Measurements from ENCODE around the gene ANKRD16.

DNA sequence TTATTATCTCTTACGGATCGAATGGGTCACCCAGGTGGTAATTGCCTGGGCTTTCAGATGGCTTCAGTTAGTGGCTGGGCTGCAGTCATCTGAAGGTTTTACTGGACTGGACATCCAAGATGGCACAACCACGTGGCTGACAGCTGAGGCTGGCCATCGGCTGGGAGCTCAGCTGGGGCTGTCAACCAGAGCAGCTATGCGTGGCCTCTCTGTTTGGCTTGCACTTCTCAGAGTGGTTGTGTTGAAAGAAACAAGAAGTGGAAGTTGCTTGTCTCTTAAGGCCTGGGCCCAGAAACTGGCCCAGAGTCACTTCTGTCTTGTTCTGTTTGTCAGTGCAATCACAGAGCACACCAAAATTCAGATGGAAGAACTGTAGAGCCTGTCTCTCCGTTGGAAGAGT is 70.8 kb downstream of the ANKRD16 start:
- TF ChIP-seq, protein P1, sequence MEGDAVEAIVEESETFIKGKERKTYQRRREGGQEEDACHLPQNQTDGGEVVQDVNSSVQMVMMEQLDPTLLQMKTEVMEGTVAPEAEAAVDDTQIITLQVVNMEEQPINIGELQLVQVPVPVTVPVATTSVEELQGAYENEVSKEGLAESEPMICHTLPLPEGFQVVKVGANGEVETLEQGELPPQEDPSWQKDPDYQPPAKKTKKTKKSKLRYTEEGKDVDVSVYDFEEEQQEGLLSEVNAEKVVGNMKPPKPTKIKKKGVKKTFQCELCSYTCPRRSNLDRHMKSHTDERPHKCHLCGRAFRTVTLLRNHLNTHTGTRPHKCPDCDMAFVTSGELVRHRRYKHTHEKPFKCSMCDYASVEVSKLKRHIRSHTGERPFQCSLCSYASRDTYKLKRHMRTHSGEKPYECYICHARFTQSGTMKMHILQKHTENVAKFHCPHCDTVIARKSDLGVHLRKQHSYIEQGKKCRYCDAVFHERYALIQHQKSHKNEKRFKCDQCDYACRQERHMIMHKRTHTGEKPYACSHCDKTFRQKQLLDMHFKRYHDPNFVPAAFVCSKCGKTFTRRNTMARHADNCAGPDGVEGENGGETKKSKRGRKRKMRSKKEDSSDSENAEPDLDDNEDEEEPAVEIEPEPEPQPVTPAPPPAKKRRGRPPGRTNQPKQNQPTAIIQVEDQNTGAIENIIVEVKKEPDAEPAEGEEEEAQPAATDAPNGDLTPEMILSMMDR (IDR thresholded peaks at IDR 0.05) = no peak
- no peak for TF ChIP-seq EZH2 (IDR thresholded peaks at IDR 0.05; ENCODE audit: borderline replicate concordance, insufficient read depth, low read depth, low read length, poor library complexity, severe bottlenecking)

Measured in B cell (primary cell).